GM12878 (cell line): ENCODE results near the gene MCM5. TPM values are rescaled to one million over a fixed set of nuclear protein-coding genes. Genes with fewer than 3 reads are reported as not detected.

Experiments used
- ATF7 ChIP-seq: fragments of 450-650 bp; IDR thresholded peaks from 2 replicates; pipeline ENCODE4 v1.6.1; 2016; ENCODE audit warnings: low read depth, mild to moderate bottlenecking
- BMI1 ChIP-seq: fragments of 450-650 bp; IDR thresholded peaks from 2 replicates; pipeline ENCODE4 v1.6.1; 2016; ENCODE audit warnings: mild to moderate bottlenecking, moderate library complexity, borderline replicate concordance
- CEBPZ ChIP-seq: fragments of 150-350 bp; IDR thresholded peaks from 2 replicates; pipeline ENCODE4 v1.6.1; 2016; ENCODE audit warnings: low read depth, low read length
- DPF2 ChIP-seq: fragments of 450-650 bp; IDR thresholded peaks from 2 replicates; pipeline ENCODE4 v1.6.1; 2017; ENCODE audit warnings: mild to moderate bottlenecking
- ESRRA ChIP-seq: IDR thresholded peaks from 2 replicates; pipeline ENCODE4 v1.6.1; 2012; ENCODE audit warnings: mild to moderate bottlenecking, low read length, improper control_type of control experiment
- HDAC6 ChIP-seq: fragments of 200-600 bp; sonication (generic); IDR thresholded peaks from one replicate; pipeline ENCODE4 v1.8.0; 2017; ENCODE audit warnings: antibody characterized with exemption; ENCODE audit not compliant: unreplicated experiment
- NR2C1 ChIP-seq: fragments of 450-650 bp; IDR thresholded peaks from 2 replicates; pipeline ENCODE4 v1.6.1; 2017; ENCODE audit warnings: antibody characterized with exemption, mild to moderate bottlenecking, moderate library complexity
- PAX8 ChIP-seq: fragments of 450-650 bp; IDR thresholded peaks from 2 replicates; pipeline ENCODE4 v1.6.1; 2017; ENCODE audit warnings: mild to moderate bottlenecking, moderate library complexity
- PKNOX1 ChIP-seq: fragments of 450-650 bp; IDR thresholded peaks from 2 replicates; pipeline ENCODE4 v1.6.1; 2016; ENCODE audit warnings: mild to moderate bottlenecking
- POLR2AphosphoS2 ChIP-seq: IDR thresholded peaks from 2 replicates; pipeline ENCODE4 v1.6.1; 2011; ENCODE audit warnings: low read depth, mild to moderate bottlenecking, low read length, improper control_type of control experiment, moderate library complexity
- RUNX3 ChIP-seq: IDR thresholded peaks from 2 replicates; pipeline ENCODE4 v1.6.1; 2012; ENCODE audit warnings: low read length, inconsistent platforms
- SIX5 ChIP-seq: IDR thresholded peaks from 2 replicates; pipeline ENCODE4 v1.6.1; 2011; ENCODE audit warnings: mild to moderate bottlenecking, low read depth, low read length, moderate library complexity; ENCODE audit not compliant: severe bottlenecking
- SRF ChIP-seq, 2 experiments: IDR thresholded peaks; 2 replicates each; pipeline ENCODE4 v1.6.1; 2011; ENCODE audit warnings: low read depth in 2 of 2, low read length in 2 of 2, mild to moderate bottlenecking in 1 of 2, moderate library complexity in 1 of 2
- YBX1 ChIP-seq: fragments of 450-650 bp; IDR thresholded peaks from 2 replicates; pipeline ENCODE4 v1.6.1; 2016; ENCODE audit warnings: antibody characterized with exemption
- ZBED1 ChIP-seq: IDR thresholded peaks from 2 replicates; pipeline ENCODE4 v1.6.1; 2016; ENCODE audit warnings: borderline replicate concordance
- ZZZ3 ChIP-seq: IDR thresholded peaks from 2 replicates; pipeline ENCODE4 v1.6.1; 2011; ENCODE audit warnings: low read depth; ENCODE audit not compliant: control insufficient read depth, insufficient read length
- polyA plus RNA-seq, 11 experiments: library from polyadenylated mRNA; depleted of rRNA in 4 of 11; unstranded in 6 of 11; stranded (reverse) in 5 of 11; fragments of >200 nt; fragmentation: Nextera tagmentation in 4 of 11; fragmentation: Illumina TruSeq in 1 of 11; extraction: Ambion mirVana in 4 of 11; extraction: Trizol in 1 of 11; gene quantifications; 1 replicate in 1 of 11; 2 replicates in 10 of 11; pipeline versions ENCODE4 v1.2.1 to v1.2.3, GENCODE V29; 2011 to 2016; ENCODE audit warnings: inconsistent platforms in 2 of 11, missing spikeins in 2 of 11, low read depth in 1 of 11
- total RNA-seq, 4 experiments: library from RNA; depleted of rRNA in 3 of 4; stranded (reverse); fragments of >200 nt in 3 of 4; fragmentation: Illumina TruSeq in 1 of 4; extraction: Trizol in 1 of 4; gene quantifications; 2 replicates each; pipeline versions ENCODE4 v1.2.1 to v1.2.3, GENCODE V29; 2013 to 2021
- TF ChIP-seq, protein P1 (sequence below): fragments of 450-650 bp; formaldehyde crosslinking; IDR thresholded peaks from 2 replicates; pipeline ENCODE4 v1.5.0; 2022; ENCODE audit warnings: mild to moderate bottlenecking, missing genetic modification characterization
- TF ChIP-seq, protein P2 (sequence below): fragments of 450-650 bp; formaldehyde crosslinking; IDR thresholded peaks from 2 replicates; pipeline ENCODE4 v1.4.0; 2020; ENCODE audit warnings: mild to moderate bottlenecking, moderate library complexity
- TF ChIP-seq, protein P3 (sequence below): IDR thresholded peaks from 2 replicates; pipeline ENCODE4 v1.6.1; 2011; ENCODE audit warnings: borderline replicate concordance, low read depth, mild to moderate bottlenecking, moderate library complexity, mixed read lengths, low read length; ENCODE audit not compliant: insufficient read depth; ENCODE audit errors: extremely low read length

The MCM5 gene
- total and polyA plus RNA-seq, 10 of the 15 experiments (the other 5 are each of a cell fraction or from before 2014, with no cell fraction given) = 14.1 to 360 (median 164) TPM

- TF ChIP-seq SIX5 (no peak), YBX1 (no peak), PKNOX1 (no peak), ATF7 (no peak), SRF (IDR thresholded peaks at IDR 0.05; ENCODE audit: low read depth in 2 of 2, low read length in 2 of 2) (no peak), CEBPZ (no peak), BMI1 (no peak), NR2C1 (no peak), POLR2AphosphoS2 (no peak), ZBED1 (no peak), HDAC6 (no peak), ZZZ3 (no peak), PAX8 (no peak), ESRRA (no peak), DPF2 (no peak), RUNX3 (no peak)
- TF ChIP-seq, protein P1, sequence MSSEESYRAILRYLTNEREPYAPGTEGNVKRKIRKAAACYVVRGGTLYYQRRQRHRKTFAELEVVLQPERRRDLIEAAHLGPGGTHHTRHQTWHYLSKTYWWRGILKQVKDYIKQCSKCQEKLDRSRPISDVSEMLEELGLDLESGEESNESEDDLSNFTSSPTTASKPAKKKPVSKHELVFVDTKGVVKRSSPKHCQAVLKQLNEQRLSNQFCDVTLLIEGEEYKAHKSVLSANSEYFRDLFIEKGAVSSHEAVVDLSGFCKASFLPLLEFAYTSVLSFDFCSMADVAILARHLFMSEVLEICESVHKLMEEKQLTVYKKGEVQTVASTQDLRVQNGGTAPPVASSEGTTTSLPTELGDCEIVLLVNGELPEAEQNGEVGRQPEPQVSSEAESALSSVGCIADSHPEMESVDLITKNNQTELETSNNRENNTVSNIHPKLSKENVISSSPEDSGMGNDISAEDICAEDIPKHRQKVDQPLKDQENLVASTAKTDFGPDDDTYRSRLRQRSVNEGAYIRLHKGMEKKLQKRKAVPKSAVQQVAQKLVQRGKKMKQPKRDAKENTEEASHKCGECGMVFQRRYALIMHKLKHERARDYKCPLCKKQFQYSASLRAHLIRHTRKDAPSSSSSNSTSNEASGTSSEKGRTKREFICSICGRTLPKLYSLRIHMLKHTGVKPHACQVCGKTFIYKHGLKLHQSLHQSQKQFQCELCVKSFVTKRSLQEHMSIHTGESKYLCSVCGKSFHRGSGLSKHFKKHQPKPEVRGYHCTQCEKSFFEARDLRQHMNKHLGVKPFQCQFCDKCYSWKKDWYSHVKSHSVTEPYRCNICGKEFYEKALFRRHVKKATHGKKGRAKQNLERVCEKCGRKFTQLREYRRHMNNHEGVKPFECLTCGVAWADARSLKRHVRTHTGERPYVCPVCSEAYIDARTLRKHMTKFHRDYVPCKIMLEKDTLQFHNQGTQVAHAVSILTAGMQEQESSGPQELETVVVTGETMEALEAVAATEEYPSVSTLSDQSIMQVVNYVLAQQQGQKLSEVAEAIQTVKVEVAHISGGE (CRISPR knock-in tag) = no peak
- TF ChIP-seq, protein P2, sequence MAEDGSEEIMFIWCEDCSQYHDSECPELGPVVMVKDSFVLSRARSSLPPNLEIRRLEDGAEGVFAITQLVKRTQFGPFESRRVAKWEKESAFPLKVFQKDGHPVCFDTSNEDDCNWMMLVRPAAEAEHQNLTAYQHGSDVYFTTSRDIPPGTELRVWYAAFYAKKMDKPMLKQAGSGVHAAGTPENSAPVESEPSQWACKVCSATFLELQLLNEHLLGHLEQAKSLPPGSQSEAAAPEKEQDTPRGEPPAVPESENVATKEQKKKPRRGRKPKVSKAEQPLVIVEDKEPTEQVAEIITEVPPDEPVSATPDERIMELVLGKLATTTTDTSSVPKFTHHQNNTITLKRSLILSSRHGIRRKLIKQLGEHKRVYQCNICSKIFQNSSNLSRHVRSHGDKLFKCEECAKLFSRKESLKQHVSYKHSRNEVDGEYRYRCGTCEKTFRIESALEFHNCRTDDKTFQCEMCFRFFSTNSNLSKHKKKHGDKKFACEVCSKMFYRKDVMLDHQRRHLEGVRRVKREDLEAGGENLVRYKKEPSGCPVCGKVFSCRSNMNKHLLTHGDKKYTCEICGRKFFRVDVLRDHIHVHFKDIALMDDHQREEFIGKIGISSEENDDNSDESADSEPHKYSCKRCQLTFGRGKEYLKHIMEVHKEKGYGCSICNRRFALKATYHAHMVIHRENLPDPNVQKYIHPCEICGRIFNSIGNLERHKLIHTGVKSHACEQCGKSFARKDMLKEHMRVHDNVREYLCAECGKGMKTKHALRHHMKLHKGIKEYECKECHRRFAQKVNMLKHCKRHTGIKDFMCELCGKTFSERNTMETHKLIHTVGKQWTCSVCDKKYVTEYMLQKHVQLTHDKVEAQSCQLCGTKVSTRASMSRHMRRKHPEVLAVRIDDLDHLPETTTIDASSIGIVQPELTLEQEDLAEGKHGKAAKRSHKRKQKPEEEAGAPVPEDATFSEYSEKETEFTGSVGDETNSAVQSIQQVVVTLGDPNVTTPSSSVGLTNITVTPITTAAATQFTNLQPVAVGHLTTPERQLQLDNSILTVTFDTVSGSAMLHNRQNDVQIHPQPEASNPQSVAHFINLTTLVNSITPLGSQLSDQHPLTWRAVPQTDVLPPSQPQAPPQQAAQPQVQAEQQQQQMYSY = no peak
- TF ChIP-seq, protein P3, sequence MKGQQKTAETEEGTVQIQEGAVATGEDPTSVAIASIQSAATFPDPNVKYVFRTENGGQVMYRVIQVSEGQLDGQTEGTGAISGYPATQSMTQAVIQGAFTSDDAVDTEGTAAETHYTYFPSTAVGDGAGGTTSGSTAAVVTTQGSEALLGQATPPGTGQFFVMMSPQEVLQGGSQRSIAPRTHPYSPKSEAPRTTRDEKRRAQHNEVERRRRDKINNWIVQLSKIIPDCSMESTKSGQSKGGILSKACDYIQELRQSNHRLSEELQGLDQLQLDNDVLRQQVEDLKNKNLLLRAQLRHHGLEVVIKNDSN = no peak
These were observed 31.0 kb downstream of the MCM5 start (continued) for GRCh38 chr22:35430897-35431322.
